ENCODE measurements around the gene MAEL. TPM values are rescaled to one million over a fixed set of nuclear protein-coding genes. Genes with fewer than 3 reads are reported as not detected.

MAEL gene
- total and polyA plus RNA-seq, 2 of the 13 experiments (the other 11 are each of a cell fraction or from before 2014, with no cell fraction given): not detected

- no peak for TF ChIP-seq UBTF (CRISPR knock-in tag; IDR thresholded peaks at IDR 0.05)
- no peak for TF ChIP-seq ATF3 (CRISPR knock-in tag; IDR thresholded peaks at IDR 0.05)
- no peak for TF ChIP-seq ARNT2 (CRISPR knock-in tag; IDR thresholded peaks at IDR 0.05; ENCODE audit: low read depth)
- no peak for TF ChIP-seq BRF2 (CRISPR knock-in tag; IDR thresholded peaks at IDR 0.05)
- no peak for TF ChIP-seq PTBP1 (IDR thresholded peaks at IDR 0.05; ENCODE audit: low read depth, low read length, poor library complexity, severe bottlenecking)
- TF ChIP-seq SOX13 (IDR thresholded peaks at IDR 0.05): no peak
- TF ChIP-seq SOX13 (CRISPR knock-in tag; conservative IDR thresholded peaks at IDR 0.05 in 1 of 2, IDR thresholded peaks at IDR 0.05 in 1 of 2): no peak
- TF ChIP-seq JUNB (CRISPR knock-in tag; IDR thresholded peaks at IDR 0.05; ENCODE audit: borderline replicate concordance): no peak
- TF ChIP-seq FOXA3 (CRISPR knock-in tag; IDR thresholded peaks at IDR 0.05): no peak
- no peak for TF ChIP-seq MED8 (CRISPR knock-in tag; IDR thresholded peaks at IDR 0.05; ENCODE audit: insufficient replicate concordance)
- TF ChIP-seq HDAC1 (CRISPR knock-in tag; IDR thresholded peaks at IDR 0.05): 0 out of 2 replicates have a peak, but pooled peaks have one; percentile 13
- no peak for TF ChIP-seq AFF4 (CRISPR knock-in tag; IDR thresholded peaks at IDR 0.05)
- no peak for TF ChIP-seq PITX1 (CRISPR knock-in tag; IDR thresholded peaks at IDR 0.05)
- no peak for TF ChIP-seq ELF4 (CRISPR knock-in tag; IDR thresholded peaks at IDR 0.05; ENCODE audit: borderline replicate concordance)
- TF ChIP-seq PAWR (CRISPR knock-in tag; IDR thresholded peaks at IDR 0.05; ENCODE audit: borderline replicate concordance): no peak
- TF ChIP-seq NR2F6 (IDR thresholded peaks at IDR 0.05): no peak
- TF ChIP-seq NR2F6 (CRISPR knock-in tag; IDR thresholded peaks at IDR 0.05): no peak
- 0 out of 2 replicates have a peak, but pooled peaks have one; percentile 12 for TF ChIP-seq NCOA2 (CRISPR knock-in tag; IDR thresholded peaks at IDR 0.05)
Measured at GRCh38 chr1:167066333-167067122, 77.4 kb downstream of the MAEL start (continued).

All from HepG2 (cell line).